Mucosa of descending colon (tissue), 3 donors: Measurements from ENCODE around the gene UBE3B. TPM values are rescaled to one million over a fixed set of nuclear protein-coding genes. Genes with fewer than 3 reads are reported as not detected.
A peak's percentile ranks its signal among the peaks of the same experiment; 100 is the strongest.

Experiments
- ATAC-seq: fragments of 200-7000 bp; cut with Tn5 transposase; one replicate; pipeline ENCODE4 v1.9.1; 2020; ENCODE audit warnings: mild to moderate bottlenecking, moderate library complexity
- DNase-seq, 3 donors: peaks; one replicate each; pipeline ENCODE4 v3.0.0-alpha.2; 2020
- H3K36me3 ChIP-seq: fragments of 200-600 bp; one replicate; pipeline ENCODE4 v1.8.0; 2021; ENCODE audit warnings: low read depth, mild to moderate bottlenecking
- H3K4me1 ChIP-seq: fragments of 200-600 bp; one replicate; pipeline ENCODE4 v1.8.0; 2021; ENCODE audit warnings: low read depth, mild to moderate bottlenecking
- H3K4me3 ChIP-seq: fragments of 200-600 bp; one replicate; pipeline ENCODE4 v1.8.0; 2021; ENCODE audit warnings: mild to moderate bottlenecking
- H3K9me3 ChIP-seq: fragments of 200-600 bp; one replicate; pipeline ENCODE4 v1.8.0; 2021; ENCODE audit warnings: mild to moderate bottlenecking
- intact Hi-C, 2 donors: fragments of 100-400 bp; cut with DNase I in 1 of 2; cut with micrococcal nuclease in 1 of 2; formaldehyde crosslinking; loops; one replicate each; pipeline versions ENCODE4 v1.11.0 to v1.11.1; 2022; cut with DNase I, micrococcal nuclease
- total RNA-seq, 3 donors: library from RNA; stranded (reverse); fragmentation: NEBNext Ultra II Directional in 2 of 3; extraction: Animal tissue kit (Norgen Biotek cat#: 25700) in 2 of 3; gene quantifications; one replicate each; pipeline versions ENCODE4 v1.2.1 to v1.2.4, GENCODE V29; 2021 to 2023
- TF ChIP-seq, protein P1 (sequence below): fragments of 200-600 bp; IDR thresholded peaks from one replicate; pipeline ENCODE4 v1.8.0; 2022; ENCODE audit warnings: antibody characterized with exemption, mild to moderate bottlenecking
- donor health status: DM: no; HTN: no; CAD: no; lungs with moderate emphysema.
- donor health status: DM: no; HTN: no; CAD: no.
- donor health status: DM: no; HTN: yes; CAD: no.

UBE3B gene
- total RNA-seq, 3 donors from 2014 or later = 52.5 to 62.3 (median 54.6) TPM

DNA sequence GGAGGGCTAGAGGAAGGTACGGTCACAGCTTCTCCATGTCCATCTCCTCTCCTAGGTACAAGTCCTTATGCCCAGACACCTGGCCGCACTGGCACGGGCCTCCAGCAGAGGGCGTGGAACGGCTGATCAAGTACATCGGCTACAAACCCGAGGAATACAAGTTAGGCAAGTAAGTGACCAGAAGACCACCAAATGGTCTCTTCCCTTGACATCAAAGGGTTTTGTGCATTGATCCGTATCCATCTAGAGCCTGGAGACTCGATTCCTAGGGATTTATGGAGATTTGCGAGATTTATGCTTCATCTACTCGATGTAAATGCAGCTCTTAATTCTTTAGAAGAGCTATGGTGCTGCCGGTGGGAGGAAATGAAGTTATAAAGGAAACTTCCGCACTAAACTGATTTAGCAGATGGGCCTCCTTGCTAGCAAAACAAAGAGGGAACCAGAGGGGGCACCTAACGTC, 44.6 kb upstream of the UBE3B start:
- ATAC-seq = peak; percentile 93
- intact Hi-C loops = loop anchor here in 1 of 2 donors (5.0 kb wide), 1 partner anchor 44 kb away; the partner anchor contains the start of genes KCTD10 and UBE3B
- peak; percentile 90 to 98 (median 95) for DNase-seq
- Histone ChIP-seq H3K36me3 (no peaks in the 10 kb centered on the region), H3K9me3 (no peaks in the 10 kb centered on the region), H3K4me1 (peaks cover 3% of the 10 kb centered on the region), H3K4me3 (no peak overlapping the region)
- TF ChIP-seq, protein P1, sequence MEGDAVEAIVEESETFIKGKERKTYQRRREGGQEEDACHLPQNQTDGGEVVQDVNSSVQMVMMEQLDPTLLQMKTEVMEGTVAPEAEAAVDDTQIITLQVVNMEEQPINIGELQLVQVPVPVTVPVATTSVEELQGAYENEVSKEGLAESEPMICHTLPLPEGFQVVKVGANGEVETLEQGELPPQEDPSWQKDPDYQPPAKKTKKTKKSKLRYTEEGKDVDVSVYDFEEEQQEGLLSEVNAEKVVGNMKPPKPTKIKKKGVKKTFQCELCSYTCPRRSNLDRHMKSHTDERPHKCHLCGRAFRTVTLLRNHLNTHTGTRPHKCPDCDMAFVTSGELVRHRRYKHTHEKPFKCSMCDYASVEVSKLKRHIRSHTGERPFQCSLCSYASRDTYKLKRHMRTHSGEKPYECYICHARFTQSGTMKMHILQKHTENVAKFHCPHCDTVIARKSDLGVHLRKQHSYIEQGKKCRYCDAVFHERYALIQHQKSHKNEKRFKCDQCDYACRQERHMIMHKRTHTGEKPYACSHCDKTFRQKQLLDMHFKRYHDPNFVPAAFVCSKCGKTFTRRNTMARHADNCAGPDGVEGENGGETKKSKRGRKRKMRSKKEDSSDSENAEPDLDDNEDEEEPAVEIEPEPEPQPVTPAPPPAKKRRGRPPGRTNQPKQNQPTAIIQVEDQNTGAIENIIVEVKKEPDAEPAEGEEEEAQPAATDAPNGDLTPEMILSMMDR = peak; percentile 85

DNA sequence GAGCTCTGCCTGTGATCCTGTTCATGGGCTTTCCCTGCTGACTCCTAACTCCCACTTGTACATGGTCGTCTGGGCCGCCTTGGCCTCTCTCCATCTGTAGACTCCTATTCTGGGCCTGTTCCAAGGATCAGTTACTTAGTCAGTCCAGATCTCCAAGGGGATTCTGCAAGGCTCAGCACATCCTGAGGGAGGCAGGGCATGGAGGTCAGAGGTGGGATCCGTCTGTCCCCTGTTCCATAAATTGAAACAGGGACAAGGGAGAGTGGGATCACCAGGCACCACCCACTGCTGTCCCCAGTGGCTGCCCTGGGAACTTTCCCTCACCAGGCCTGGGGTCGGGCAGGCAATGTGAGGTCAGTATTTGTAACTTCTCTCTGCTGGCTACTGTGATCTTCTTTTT, 43.8 kb upstream of the UBE3B start:
- Histone ChIP-seq H3K36me3 (no peaks in the 10 kb centered on the region), H3K4me1 (peaks cover 3% of the 10 kb centered on the region), H3K9me3 (no peaks in the 10 kb centered on the region), H3K4me3 (no peak overlapping the region)
- TF ChIP-seq, protein P1 = no peak
- ATAC-seq (peak; percentile 47), DNase-seq (no peak)
- intact Hi-C loops = loop anchor here in 1 of 2 donors (5.0 kb wide), 1 partner anchor 44 kb away; the partner anchor contains the start of genes KCTD10 and UBE3B

DNA sequence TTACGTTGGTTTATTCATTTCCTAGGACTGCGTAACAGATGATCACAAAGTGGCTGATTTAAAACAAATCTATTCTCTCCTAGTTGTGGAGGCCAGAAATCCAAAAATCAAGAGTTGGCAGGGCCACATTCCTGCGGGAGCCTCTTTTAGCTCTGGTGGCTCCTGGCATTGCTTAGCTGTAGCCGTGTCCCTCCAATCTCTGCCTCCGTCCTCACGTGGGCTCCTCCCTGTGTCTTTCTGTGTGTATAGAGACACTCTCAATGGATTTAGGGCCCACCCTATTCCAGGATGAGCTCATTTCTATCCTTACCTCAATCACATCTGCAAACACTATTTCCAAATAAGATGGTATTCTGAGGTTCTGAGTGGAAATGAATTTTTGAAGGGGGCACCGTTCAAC, 42.9 kb upstream of the UBE3B start:
- Histone ChIP-seq H3K4me1 (peaks cover 3% of the 10 kb centered on the region), H3K4me3 (no peak overlapping the region), H3K36me3 (no peaks in the 10 kb centered on the region), H3K9me3 (no peaks in the 10 kb centered on the region)
- ATAC-seq (no peak), DNase-seq (no peak)
- intact Hi-C loops = loop anchor here in 1 of 2 donors (5.0 kb wide), 1 partner anchor 43 kb away; the partner anchor contains the start of genes KCTD10 and UBE3B
- TF ChIP-seq, protein P1 = no peak

DNA sequence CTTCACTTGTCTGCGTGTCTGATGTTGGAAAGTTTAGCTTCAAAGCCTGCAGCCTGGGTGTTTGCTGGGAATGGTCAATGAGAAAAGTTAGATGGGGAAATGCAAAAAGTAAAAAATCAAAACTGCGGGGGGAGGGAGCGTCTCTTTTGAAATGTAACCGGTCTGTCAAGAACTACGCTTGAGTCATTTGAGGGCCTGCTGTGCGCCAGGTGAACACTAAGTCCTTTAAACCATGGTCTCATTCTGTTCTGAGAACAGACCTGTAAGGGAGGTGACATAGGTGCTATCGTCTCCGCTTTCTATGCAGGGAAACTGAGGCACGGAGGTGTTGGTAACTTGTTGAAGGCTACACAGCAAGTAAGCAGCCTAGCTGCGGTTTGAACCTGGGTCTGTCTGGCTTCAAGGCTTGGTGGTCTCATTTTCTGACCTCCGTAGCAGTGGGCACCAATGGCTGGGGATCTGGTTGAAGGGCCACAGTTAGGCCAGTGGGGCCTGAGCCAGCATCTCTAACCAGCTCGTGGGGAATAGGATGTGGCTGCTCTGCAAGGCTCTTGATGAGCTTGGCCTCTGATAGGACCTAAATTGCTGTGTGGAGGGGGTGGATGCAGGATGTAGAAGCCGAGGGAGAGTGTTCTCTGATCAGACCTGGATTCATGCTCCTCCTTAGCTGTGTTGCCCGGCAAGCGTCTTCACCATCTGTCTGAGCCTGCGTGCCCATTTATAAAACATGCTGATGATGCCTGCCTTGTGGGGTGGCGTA, 41.8 kb upstream of the UBE3B start:
- Histone ChIP-seq H3K4me3 (no peak overlapping the region), H3K36me3 (no peaks in the 10 kb centered on the region), H3K4me1 (peaks cover 3% of the 10 kb centered on the region), H3K9me3 (no peaks in the 10 kb centered on the region)
- TF ChIP-seq, protein P1 = no peak
- DNase-seq (no peak), ATAC-seq (no peak)
- intact Hi-C loops = no loop called here

DNA sequence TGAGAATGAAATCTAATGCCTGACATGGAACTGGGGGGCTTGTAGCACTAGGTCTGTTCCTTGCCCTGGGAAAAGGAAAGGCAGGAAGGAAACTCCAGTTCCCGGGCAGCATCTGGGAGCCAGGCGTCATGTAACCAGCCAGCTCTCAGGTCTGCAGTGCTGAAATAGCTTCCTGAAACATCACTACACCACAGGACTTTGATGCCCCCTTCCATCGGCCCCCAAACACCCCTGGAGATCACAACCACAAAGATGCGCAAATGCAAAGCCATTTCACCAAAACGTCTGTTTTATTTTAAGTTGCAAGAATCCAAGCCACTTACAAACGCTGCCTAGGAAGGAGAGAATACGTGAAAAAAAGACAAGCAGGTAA, 41.3 kb upstream of the UBE3B start:
- no peaks in the 10 kb centered on the region for H3K36me3 ChIP-seq
- no peak overlapping the region for H3K4me3 ChIP-seq
- ATAC-seq (no peak), DNase-seq (no peak)
- TF ChIP-seq, protein P1 = no peak
- intact Hi-C loops = no loop called here
- H3K9me3 ChIP-seq = no peaks in the 10 kb centered on the region
- peaks cover 3% of the 10 kb centered on the region for H3K4me1 ChIP-seq
